ENCODE data around the gene INSL3. TPM values are rescaled to one million over a fixed set of nuclear protein-coding genes. Genes with fewer than 3 reads are reported as not detected.
"Not testable (repeated sequence)": the region's sequence is repeated elsewhere in the genome, so short reads cannot be mapped to it uniquely, and the experiment has no call there.

INSL3 gene
- total RNA-seq, 1 donor from 2014 or later, result not detected

DNA sequence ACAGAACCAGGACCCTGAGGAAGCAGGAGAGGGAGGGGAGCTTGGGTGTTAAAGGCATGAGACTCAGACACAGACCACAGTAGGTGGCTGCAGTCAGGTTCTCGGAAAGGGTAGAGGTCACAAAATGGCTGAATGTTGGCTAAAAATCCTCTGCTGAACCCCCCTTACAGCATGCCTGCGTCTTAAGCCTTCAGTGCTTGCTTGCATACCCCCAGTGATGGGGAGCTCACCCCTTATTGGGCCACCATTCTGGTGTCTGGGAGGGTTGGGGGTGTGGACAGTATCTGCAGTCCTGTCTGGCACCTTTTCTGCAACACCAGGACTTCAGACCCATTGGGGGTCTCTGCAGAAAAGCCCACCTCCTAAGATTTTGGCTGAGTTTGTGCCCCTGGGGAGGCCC is 40.5 kb downstream of the INSL3 start:
- H3K27me3 Mint-ChIP-seq (ENCODE audit: low read depth), result peaks cover 19% of the 10 kb centered on the region
- no peaks in the 10 kb centered on the region for H3K9me3 Mint-ChIP-seq (ENCODE audit: low read depth)
- TF ChIP-seq, protein P1, sequence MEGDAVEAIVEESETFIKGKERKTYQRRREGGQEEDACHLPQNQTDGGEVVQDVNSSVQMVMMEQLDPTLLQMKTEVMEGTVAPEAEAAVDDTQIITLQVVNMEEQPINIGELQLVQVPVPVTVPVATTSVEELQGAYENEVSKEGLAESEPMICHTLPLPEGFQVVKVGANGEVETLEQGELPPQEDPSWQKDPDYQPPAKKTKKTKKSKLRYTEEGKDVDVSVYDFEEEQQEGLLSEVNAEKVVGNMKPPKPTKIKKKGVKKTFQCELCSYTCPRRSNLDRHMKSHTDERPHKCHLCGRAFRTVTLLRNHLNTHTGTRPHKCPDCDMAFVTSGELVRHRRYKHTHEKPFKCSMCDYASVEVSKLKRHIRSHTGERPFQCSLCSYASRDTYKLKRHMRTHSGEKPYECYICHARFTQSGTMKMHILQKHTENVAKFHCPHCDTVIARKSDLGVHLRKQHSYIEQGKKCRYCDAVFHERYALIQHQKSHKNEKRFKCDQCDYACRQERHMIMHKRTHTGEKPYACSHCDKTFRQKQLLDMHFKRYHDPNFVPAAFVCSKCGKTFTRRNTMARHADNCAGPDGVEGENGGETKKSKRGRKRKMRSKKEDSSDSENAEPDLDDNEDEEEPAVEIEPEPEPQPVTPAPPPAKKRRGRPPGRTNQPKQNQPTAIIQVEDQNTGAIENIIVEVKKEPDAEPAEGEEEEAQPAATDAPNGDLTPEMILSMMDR (IDR thresholded peaks at IDR 0.05), result no peak
- H3K4me3 Mint-ChIP-seq (ENCODE audit: unreplicated experiment), result no peak overlapping the region
- no peak overlapping the region for H3K27ac Mint-ChIP-seq (ENCODE audit: unreplicated experiment)
- no peaks in the 10 kb centered on the region for H3K36me3 Mint-ChIP-seq (ENCODE audit: low read depth)
- H3K4me1 Mint-ChIP-seq (ENCODE audit: low read depth), result peaks cover 10% of the 10 kb centered on the region
- no peak for DNase-seq (ENCODE audit: low spot score)

DNA sequence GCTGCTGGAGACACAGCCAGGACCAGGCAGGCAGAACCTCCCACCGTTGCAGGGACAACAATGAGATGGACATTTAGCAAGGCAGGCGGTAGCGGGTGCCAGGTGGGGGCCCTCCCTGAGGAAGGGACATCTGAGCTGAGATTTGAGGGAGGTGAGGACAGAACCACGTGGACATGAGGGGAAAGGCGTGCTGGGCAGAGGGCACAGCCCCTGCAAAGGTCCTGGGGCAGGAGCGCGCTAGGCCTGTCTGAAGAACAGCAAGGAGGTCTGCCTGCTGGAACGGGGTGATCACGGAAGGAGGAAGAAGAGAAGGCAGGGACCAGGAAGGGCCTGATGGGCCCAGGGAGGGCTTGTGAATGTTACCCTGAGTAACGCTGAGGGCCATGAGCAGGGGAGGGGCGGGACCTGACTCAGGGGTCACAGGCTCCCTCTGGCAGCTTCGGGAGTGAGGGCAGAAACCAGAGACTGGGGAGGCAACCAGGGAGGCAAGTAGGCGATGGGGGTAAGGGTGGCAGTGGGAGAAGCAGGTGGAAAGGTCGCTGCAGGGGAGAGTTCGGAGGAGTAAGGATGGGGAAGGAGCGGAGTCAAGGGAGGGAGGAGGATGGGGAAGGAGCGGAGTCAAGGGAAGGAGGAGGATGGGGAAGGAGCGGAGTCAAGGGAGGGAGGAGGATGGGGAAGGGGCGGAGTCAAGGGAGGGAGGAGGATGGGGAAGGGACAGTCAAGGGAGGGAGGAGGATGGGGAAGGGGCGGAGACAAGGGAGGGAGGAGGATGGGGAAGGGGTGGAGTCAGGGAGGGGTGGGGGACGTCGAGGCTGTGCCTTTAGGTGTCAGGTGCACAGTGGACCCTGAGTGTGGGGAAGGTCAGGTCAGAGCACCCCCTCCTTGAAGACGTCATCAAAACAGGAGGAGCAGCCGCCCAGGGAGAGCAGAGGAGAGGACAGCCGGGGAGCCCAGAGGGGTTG is 42.1 kb downstream of the INSL3 start:
- H3K4me1 Mint-ChIP-seq (ENCODE audit: low read depth), result peaks cover 8% of the 10 kb centered on the region
- no peak for DNase-seq (ENCODE audit: low spot score)
- H3K27ac Mint-ChIP-seq (ENCODE audit: unreplicated experiment), result no peak overlapping the region
- peaks cover 21% of the 10 kb centered on the region for H3K27me3 Mint-ChIP-seq (ENCODE audit: low read depth)
- H3K36me3 Mint-ChIP-seq (ENCODE audit: low read depth), result no peaks in the 10 kb centered on the region
- TF ChIP-seq, protein P1 (IDR thresholded peaks at IDR 0.05), result no peak
- H3K4me3 Mint-ChIP-seq (ENCODE audit: unreplicated experiment), result no peak overlapping the region
- no peaks in the 10 kb centered on the region for H3K9me3 Mint-ChIP-seq (ENCODE audit: low read depth)

DNA sequence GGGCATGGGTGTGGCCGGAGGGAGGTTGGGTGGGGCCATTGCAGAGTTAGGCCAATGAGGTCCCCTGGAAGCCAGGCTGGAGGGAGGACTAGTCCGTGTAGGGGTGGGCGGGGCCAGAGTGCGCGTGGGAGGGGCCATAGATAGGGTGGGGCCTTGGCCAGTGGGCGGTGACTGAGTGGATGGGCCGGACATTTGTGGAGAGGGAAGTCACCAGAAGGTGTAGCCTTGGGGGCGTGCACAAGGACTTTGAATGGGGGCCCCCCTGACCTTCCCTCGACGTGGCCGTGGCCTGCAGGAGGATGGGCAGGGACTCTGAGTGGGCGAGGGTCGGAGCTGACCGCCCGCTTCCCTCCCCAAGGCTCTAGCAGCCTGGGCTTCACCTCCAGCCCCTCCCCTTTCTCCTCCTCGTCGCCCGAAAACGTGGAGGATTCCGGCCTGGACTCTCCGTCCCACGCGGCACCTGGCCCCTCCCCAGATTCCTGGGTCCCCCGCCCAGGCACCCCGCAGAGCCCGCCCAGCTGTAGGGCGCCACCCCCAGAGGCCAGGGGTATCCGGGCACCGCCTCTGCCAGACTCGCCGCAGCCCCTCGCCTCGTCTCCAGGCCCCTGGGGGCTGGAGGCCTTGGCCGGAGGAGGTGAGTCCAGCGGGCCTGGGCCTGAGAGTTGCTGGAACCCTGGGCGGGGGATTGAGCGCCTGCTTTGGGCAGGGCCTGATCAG is 42.9 kb downstream of the INSL3 start:
- TF ChIP-seq, protein P1 (IDR thresholded peaks at IDR 0.05), result no peak
- H3K4me1 Mint-ChIP-seq (ENCODE audit: low read depth), result peaks cover 7% of the 10 kb centered on the region
- H3K4me3 Mint-ChIP-seq (ENCODE audit: unreplicated experiment), result no peak overlapping the region
- H3K27me3 Mint-ChIP-seq (ENCODE audit: low read depth), result peaks cover 21% of the 10 kb centered on the region
- H3K27ac Mint-ChIP-seq (ENCODE audit: unreplicated experiment), result no peak overlapping the region
- H3K36me3 Mint-ChIP-seq (ENCODE audit: low read depth), result no peaks in the 10 kb centered on the region
- DNase-seq (ENCODE audit: low spot score), result no peak
- H3K9me3 Mint-ChIP-seq (ENCODE audit: low read depth), result no peaks in the 10 kb centered on the region

DNA sequence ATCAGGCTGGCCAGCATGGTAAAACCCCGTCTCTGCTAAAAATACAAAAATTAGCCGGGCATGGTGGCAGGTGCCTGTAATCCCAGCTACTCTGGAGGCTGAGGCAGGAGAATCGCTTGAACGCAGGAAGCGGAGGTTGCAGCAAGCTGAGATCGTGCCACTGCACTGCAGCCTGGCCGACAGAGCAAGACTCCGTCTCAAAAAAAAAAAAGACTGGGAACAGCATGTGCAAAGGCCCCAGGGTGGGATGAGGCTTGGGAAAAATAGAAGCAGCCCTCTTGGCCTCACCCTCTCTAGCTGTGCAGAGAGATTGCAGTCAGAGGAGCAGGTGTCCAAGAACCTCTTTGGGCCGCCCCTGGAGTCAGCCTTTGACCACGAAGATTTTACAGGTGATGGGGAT is 43.5 kb downstream of the INSL3 start:
- not testable (repeated sequence) for H3K9me3 Mint-ChIP-seq (ENCODE audit: low read depth); H3K36me3 Mint-ChIP-seq (ENCODE audit: low read depth); DNase-seq (ENCODE audit: low spot score); H3K27ac Mint-ChIP-seq (ENCODE audit: unreplicated experiment); H3K4me3 Mint-ChIP-seq (ENCODE audit: unreplicated experiment); H3K4me1 Mint-ChIP-seq (ENCODE audit: low read depth)
- H3K27me3 Mint-ChIP-seq (ENCODE audit: low read depth), result peaks cover 21% of the 10 kb centered on the region

DNA sequence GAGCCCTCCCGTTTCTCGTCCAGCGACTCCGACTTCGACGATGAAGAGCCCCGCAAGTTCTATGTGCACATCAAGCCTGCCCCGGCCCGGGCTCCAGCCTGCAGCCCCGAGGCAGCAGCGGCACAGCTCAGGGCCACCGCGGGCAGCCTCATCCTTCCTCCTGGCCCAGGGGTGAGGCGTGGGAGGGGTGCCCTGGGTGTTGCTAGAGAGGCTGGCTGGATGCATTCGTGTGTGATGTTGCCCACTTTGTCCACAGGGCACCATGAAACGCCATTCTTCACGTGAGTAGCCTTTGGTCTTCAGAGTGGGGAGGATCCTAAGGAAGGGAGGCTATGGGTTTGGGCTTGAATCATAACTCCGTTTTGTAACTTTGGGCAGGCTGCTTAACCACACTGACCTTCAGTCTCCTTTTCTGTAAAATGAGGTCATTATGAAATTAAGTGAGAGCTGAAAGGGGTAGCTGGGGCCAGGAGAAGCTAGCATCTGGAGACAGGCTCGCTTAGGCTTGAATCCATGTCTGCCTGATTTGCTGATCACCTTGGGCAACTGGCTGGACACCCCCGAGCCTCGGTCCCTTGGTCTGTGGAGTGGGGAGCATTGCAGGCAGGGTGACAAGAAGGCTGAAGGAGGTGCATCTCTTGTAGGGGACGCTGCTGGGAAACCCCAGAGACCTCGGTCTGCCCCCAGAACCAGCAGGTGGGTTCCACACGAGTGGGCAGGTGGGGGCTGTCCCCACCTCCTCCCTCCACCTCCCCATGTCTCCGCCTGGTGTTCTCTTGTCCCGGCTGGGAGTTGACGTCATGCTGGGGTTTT is 45.1 kb downstream of the INSL3 start:
- Mint-ChIP-seq H3K36me3 (ENCODE audit: low read depth) (no peaks in the 10 kb centered on the region), H3K9me3 (ENCODE audit: low read depth) (no peaks in the 10 kb centered on the region), H3K27me3 (ENCODE audit: low read depth) (peaks cover 21% of the 10 kb centered on the region), H3K4me1 (ENCODE audit: low read depth) (peaks cover 7% of the 10 kb centered on the region), H3K4me3 (ENCODE audit: unreplicated experiment) (no peak overlapping the region), H3K27ac (ENCODE audit: unreplicated experiment) (no peak overlapping the region)
- TF ChIP-seq, protein P1 (IDR thresholded peaks at IDR 0.05), result no peak
- DNase-seq (ENCODE audit: low spot score), result no peak

All from chondrocyte (in vitro differentiated cells).